GM23248 (cell line): ENCODE measurements around the gene CARMIL1.

Source experiments
- EZH2 ChIP-seq: fragments of 200-600 bp; sonication (generic); IDR thresholded peaks from 2 replicates; pipeline ENCODE4 v1.6.1; 2018; ENCODE audit warnings: antibody characterized with exemption, mild to moderate bottlenecking; ENCODE audit not compliant: insufficient read depth, poor library complexity, severe bottlenecking
- EZH2phosphoT487 ChIP-seq: fragments of 200-600 bp; sonication (generic); IDR thresholded peaks from 2 replicates; pipeline ENCODE4 v1.6.1; 2018; ENCODE audit warnings: antibody characterized with exemption, moderate library complexity, mild to moderate bottlenecking, low read depth; ENCODE audit not compliant: insufficient read depth

- TF ChIP-seq EZH2 (no peak), EZH2phosphoT487 (no peak)
Measured at GRCh38 chr6:25659633-25660368, 380.6 kb downstream of the CARMIL1 start.
